ENCODE results near the gene TSPOAP1.

Gene TSPOAP1

GRCh38 chr17:58275417-58275816, 53.2 kb downstream of the TSPOAP1 start:
- no peak for DNase-seq (ENCODE audit: low spot score)
- Mint-ChIP-seq H3K4me3 (no peak overlapping the region), H3K27me3 (ENCODE audit: low read depth) (peaks cover 18% of the 10 kb centered on the region), H3K27ac (no peak overlapping the region), H3K36me3 (ENCODE audit: low read depth) (no peaks in the 10 kb centered on the region), H3K4me1 (ENCODE audit: low read depth) (peaks cover 3% of the 10 kb centered on the region), H3K9me3 (no peaks in the 10 kb centered on the region)

- no peaks in the 10 kb centered on the region for H3K9me3 Mint-ChIP-seq
- no peaks in the 10 kb centered on the region for H3K4me1 Mint-ChIP-seq (ENCODE audit: low read depth)
- no peaks in the 10 kb centered on the region for H3K36me3 Mint-ChIP-seq (ENCODE audit: low read depth)
- H3K4me3 Mint-ChIP-seq = no peak overlapping the region
- no peak overlapping the region for H3K27ac Mint-ChIP-seq
- no peak for DNase-seq (ENCODE audit: low spot score)
- H3K27me3 Mint-ChIP-seq (ENCODE audit: low read depth) = peaks cover 8% of the 10 kb centered on the region
Observed at GRCh38 chr17:58273453-58274104, 55.0 kb downstream of the TSPOAP1 start.

- Mint-ChIP-seq H3K27ac (no peak overlapping the region), H3K27me3 (ENCODE audit: low read depth) (peaks cover under 1% of the 10 kb centered on the region), H3K36me3 (ENCODE audit: low read depth) (no peaks in the 10 kb centered on the region), H3K9me3 (no peaks in the 10 kb centered on the region), H3K4me3 (no peak overlapping the region), H3K4me1 (ENCODE audit: low read depth) (no peaks in the 10 kb centered on the region)
- no peak for DNase-seq (ENCODE audit: low spot score)
Observed at GRCh38 chr17:58272367-58273280, 56.0 kb downstream of the TSPOAP1 start.

DNA sequence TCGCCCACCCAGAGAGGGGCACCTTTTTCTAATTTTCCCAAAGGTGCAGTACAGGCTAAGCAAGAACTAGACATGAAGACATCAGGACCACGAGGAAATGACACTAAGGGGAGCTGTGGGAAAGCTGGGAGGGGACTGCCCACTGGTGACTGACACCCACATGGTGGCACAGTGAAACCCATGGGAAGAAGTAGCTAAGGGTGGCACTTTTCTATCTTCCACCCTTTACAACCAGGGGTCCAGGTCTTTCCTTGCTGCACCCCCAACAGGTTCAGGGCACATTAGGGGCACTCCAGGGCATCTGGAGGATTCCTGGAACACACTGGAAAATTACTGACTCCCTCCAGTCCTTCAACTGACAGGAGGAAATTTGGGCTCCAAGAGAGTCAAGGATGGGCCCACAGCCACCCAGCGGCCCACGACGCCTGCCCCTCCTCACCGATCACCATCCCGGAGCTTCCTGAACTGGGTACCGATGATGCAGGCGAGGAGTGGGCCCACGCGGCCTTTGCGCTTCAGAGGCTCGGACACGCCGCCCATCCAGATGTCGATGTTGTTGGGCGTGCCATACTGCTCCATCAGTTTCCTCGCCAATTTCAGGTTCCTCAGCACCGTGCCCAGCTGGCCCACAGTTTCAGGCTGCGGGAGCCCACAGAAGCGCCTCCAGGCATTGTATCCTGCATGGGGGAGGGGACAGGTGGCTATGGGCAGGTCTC, 57.2 kb downstream of the TSPOAP1 start:
- H3K9me3 Mint-ChIP-seq = no peaks in the 10 kb centered on the region
- no peaks in the 10 kb centered on the region for H3K36me3 Mint-ChIP-seq (ENCODE audit: low read depth)
- H3K27ac Mint-ChIP-seq = no peak overlapping the region
- DNase-seq (ENCODE audit: low spot score) = no peak
- H3K4me3 Mint-ChIP-seq = no peak overlapping the region
- H3K4me1 Mint-ChIP-seq (ENCODE audit: low read depth) = no peaks in the 10 kb centered on the region
- no peaks in the 10 kb centered on the region for H3K27me3 Mint-ChIP-seq (ENCODE audit: low read depth)

DNA sequence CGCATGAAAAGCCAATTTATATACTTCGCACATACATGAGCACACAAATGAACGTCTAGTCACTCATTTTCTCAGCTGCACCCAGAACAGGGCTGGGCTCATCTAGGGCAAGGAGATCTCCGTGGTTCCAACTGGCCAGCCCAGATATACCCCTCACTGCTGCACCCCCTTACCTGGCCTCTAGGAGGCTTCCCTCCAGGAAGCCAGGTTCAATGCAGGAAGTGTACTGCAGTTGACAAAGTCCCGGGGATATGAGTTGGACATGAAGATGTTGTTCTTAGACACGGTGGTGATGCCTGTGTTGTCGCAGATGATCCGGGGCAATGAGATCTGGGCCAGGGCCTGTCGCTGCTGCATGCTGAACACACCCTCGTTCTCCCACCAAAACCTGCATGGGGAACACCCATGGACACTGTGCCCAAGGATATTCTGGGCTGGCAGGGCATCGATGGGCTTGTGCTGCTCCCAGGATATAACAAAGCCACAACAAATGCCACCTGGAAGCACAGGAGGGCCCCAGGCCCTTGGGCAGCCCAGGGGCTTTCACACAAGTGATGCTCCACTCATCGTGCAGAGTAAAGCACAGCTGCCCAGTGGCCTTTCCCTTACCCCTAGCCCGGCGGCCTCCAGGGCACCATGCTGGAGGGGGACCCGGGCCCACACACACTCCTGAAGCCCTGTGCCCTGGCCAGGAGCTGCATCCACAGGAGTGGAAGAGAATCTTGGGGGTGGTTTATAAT, 57.9 kb downstream of the TSPOAP1 start:
- Mint-ChIP-seq H3K4me1 (ENCODE audit: low read depth) (no peaks in the 10 kb centered on the region), H3K9me3 (no peaks in the 10 kb centered on the region), H3K4me3 (no peak overlapping the region), H3K27me3 (ENCODE audit: low read depth) (peaks cover 5% of the 10 kb centered on the region), H3K36me3 (ENCODE audit: low read depth) (no peaks in the 10 kb centered on the region), H3K27ac (no peak overlapping the region)
- no peak for DNase-seq (ENCODE audit: low spot score)

GRCh38 chr17:58269557-58270291, 58.9 kb downstream of the TSPOAP1 start:
- DNase-seq (ENCODE audit: low spot score) = no peak
- Mint-ChIP-seq H3K27ac (no peak overlapping the region), H3K4me1 (ENCODE audit: low read depth) (no peaks in the 10 kb centered on the region), H3K4me3 (no peak overlapping the region), H3K27me3 (ENCODE audit: low read depth) (peaks cover 10% of the 10 kb centered on the region), H3K9me3 (no peaks in the 10 kb centered on the region), H3K36me3 (ENCODE audit: low read depth) (no peaks in the 10 kb centered on the region)

DNA sequence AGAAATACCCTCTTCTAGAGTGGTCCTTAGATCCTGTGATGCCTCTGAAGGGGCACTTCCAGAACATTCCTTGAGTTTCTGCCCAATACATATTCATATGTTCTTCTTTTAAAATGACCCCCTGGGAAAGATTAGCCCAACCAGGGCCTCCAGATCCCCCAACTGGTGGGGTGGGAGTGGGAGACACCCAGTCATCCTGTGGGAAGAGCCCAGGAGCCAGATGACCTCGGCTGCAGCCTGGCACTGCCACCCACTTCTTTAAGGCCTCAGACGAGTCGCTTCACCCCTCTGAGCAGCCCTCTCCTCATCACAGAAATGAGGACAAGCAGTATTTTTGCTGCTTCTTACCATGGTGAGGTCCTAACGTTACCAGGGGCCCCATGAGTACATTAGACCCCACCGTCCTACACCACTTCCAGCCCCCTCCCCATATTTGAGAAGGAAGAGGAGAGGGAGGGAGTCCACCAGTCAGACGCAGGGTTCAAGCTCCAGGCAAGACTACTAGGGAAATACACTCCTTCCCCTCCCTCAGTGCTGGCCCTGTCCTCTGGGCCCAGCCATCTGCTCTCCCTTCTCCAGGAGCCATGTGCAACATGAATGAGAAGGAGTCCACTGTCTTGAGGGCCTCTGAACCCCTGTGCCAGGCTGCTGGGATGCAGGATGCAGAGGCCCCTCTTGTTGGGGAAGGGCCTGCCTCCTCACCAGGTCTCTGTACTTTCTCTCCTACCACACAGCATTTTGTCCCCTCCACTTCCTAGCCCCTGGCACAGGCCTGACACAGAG, 59.6 kb downstream of the TSPOAP1 start:
- Mint-ChIP-seq H3K4me1 (ENCODE audit: low read depth) (no peaks in the 10 kb centered on the region), H3K9me3 (no peaks in the 10 kb centered on the region), H3K4me3 (no peak overlapping the region), H3K27me3 (ENCODE audit: low read depth) (peaks cover 17% of the 10 kb centered on the region), H3K36me3 (ENCODE audit: low read depth) (no peaks in the 10 kb centered on the region), H3K27ac (no peak overlapping the region)
- DNase-seq (ENCODE audit: low spot score) = no peak

- H3K4me1 Mint-ChIP-seq (ENCODE audit: low read depth) = no peaks in the 10 kb centered on the region
- H3K27me3 Mint-ChIP-seq (ENCODE audit: low read depth) = peaks cover 20% of the 10 kb centered on the region
- no peak overlapping the region for H3K4me3 Mint-ChIP-seq
- no peak overlapping the region for H3K27ac Mint-ChIP-seq
- no peaks in the 10 kb centered on the region for H3K9me3 Mint-ChIP-seq
- DNase-seq (ENCODE audit: low spot score) = no peak
- H3K36me3 Mint-ChIP-seq (ENCODE audit: low read depth) = no peaks in the 10 kb centered on the region
Observed at GRCh38 chr17:58268326-58268725, 60.3 kb downstream of the TSPOAP1 start.

DNA sequence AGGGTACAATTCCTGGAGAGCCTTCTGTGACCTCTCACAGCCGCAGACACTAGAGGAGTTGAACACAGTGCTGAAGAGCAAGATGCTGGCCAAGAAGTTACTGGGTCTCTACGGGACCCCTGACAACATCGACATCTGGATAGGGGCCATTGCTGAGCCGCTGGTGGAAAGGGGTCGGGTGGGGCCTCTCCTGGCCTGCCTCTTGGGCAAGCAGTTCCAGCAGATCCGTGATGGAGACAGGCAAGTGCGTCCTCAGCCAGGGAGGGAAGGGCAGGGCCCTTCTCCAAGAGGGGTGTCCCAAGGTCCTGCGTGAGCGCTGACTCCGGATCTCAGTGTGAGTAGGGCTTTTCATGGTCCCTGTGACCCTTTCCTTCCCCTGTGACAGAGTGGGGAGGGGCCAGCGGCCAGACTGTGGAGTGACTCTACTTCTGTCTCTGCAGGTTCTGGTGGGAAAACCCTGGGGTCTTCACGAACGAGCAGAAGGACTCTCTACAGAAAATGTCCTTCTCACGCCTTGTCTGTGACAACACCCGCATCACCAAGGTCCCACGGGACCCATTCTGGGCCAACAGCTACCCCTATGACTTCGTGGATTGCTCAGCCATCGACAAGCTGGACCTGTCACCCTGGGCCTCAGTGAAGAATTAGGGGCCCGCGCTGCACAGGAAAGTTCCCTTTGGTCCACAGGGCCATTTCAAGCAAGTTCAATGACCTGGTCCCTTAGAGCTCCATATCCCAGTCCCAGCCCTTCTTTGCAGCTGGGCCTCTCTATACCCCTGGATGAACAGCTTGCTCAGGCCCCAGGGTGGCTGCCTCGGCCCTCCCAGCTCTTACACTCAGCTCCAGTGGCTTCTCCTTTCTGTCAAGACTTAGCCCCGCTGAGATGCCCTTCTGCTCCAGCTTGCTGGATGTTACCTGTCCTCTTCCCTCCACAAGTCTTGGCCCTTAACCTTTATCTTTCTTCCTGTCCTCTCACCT, 61.0 kb downstream of the TSPOAP1 start:
- Mint-ChIP-seq H3K4me3 (no peak overlapping the region), H3K36me3 (ENCODE audit: low read depth) (no peaks in the 10 kb centered on the region), H3K27me3 (ENCODE audit: low read depth) (peaks cover 27% of the 10 kb centered on the region), H3K9me3 (no peaks in the 10 kb centered on the region), H3K27ac (no peak overlapping the region), H3K4me1 (ENCODE audit: low read depth) (no peaks in the 10 kb centered on the region)
- DNase-seq (ENCODE audit: low spot score) = no peak

DNA sequence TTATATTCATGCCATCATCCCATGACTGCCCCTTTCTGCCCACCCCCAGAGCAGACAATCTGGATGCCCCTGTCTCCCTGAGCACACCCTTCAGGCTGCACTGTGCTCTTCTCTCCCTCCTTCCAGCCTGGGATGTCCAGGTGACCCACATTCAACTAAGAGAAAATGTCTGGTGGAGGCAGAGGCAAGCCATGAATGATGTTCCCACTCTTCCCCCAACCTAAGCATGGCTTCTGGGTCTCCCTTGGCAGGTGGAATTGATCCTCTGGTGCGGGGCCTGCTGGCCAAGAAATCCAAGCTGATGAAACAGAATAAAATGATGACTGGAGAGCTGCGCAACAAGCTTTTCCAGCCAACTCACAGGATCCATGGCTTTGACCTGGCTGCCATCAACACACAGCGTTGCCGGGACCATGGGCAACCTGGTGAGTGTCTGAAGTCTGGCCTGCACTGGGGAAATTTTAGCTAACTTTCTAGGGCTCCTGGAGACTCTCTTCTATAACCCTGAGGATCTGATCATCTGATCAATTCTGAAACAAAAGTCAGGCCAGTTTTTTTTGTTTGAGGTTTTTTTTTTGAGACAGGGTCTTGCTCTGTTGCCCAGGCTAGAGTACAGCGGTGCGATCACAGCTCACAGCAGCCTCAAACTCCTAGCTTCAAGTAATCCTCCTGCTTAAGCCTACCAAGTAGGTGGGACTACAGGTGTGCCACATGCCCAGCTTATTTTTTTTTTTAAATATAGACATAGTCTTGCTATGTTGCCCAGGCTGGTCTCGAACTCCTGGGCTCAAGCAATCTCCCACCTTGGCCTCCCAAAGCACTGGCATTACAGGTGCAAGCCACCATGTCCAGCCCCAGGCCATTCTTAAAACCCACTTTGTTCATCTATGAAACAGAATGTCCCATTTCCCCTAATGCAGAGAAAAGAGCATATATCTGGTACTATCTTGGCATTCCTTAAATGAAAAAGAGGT, 62.4 kb downstream of the TSPOAP1 start:
- no peak for DNase-seq (ENCODE audit: low spot score)
- Mint-ChIP-seq H3K27ac (no peak overlapping the region), H3K36me3 (ENCODE audit: low read depth) (no peaks in the 10 kb centered on the region), H3K27me3 (ENCODE audit: low read depth) (peaks cover 41% of the 10 kb centered on the region), H3K4me1 (ENCODE audit: low read depth) (no peaks in the 10 kb centered on the region), H3K9me3 (no peaks in the 10 kb centered on the region), H3K4me3 (no peak overlapping the region)

DNA sequence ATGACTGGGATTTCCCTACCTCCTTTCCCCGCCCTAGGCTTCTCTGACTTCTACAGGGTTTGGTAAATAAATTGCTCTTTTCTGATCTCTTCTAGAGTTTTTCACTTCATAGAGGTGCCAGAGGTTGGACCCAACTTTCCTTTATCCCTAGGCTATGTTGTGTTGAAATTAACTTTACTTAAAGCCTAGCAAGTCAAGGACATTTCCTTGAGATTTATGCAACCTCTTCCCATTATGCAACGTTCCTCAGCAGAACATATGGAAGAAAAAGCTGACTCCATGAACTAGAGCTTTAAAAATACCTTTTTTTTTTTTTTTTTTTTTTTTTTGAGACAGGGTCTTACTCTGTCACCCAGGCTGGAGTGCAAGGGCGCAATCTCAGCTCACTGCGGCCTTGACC, 63.3 kb downstream of the TSPOAP1 start:
- no peak for DNase-seq (ENCODE audit: low spot score)
- H3K36me3 Mint-ChIP-seq (ENCODE audit: low read depth) = no peaks in the 10 kb centered on the region
- no peaks in the 10 kb centered on the region for H3K4me1 Mint-ChIP-seq (ENCODE audit: low read depth)
- peaks cover 50% of the 10 kb centered on the region for H3K27me3 Mint-ChIP-seq (ENCODE audit: low read depth)
- no peaks in the 10 kb centered on the region for H3K9me3 Mint-ChIP-seq
- no peak overlapping the region for H3K27ac Mint-ChIP-seq
- H3K4me3 Mint-ChIP-seq = no peak overlapping the region

Measured in T-helper 2 cell treated with Interferon-gamma antibody and Interleukin-4, amounts not matched to agents 5 μg/mL and 100 μg/mL, for 36 hours (primary cell).